IMR-90 (cell line): ENCODE data around the gene TMX3. TPM values are rescaled to one million over a fixed set of nuclear protein-coding genes. Genes with fewer than 3 reads are reported as not detected.

Experiments
- ATAC-seq: fragments of 200-7000 bp; cut with Tn5 transposase; 2 replicates; pipeline ENCODE4 v1.9.1; 2020; ENCODE audit warnings: low read depth, mild to moderate bottlenecking, moderate library complexity
- BruUV-seq: library from RNA; stranded (reverse); fragments of 400-500 nt; replicated peaks from 2 replicates; lab custom pipeline; 2021; lab: Mats Ljungman, UMichigan
- CTCF ChIA-PET: fragments of 300-600 bp; formaldehyde crosslinking; extraction: SDS; loops from one replicate; lab custom pipeline; 2021; ENCODE audit warnings: antibody characterized with exemption; lab: Yijun Ruan, JAX
- POLR2A ChIA-PET: fragments of 300-600 bp; sonication (Branson Sonifier 250); formaldehyde crosslinking; loops from one replicate; lab custom pipeline; 2022; ENCODE audit warnings: antibody characterized with exemption; ENCODE audit not compliant: unreplicated experiment; lab: Charles Lee
- DNase-seq: peaks from one replicate; pipeline ENCODE4 v3.0.0; 2013
- H2AFZ ChIP-seq: replicated peaks from 2 replicates; pipeline ENCODE3; 2013; ENCODE audit warnings: low read length, mild to moderate bottlenecking; ENCODE audit not compliant: poor library complexity
- H2AK5ac ChIP-seq: 2 replicates; pipeline ENCODE4 v1.6.1; 2013; ENCODE audit warnings: low read depth, low read length, inconsistent platforms
- H2AK9ac ChIP-seq: replicated peaks from 2 replicates; pipeline ENCODE3; 2013; ENCODE audit warnings: mild to moderate bottlenecking, low read depth, low read length, moderate library complexity; ENCODE audit not compliant: poor library complexity
- H2BK120ac ChIP-seq: 2 replicates; pipeline ENCODE4 v1.6.1; 2013; ENCODE audit warnings: low read depth, low read length, inconsistent platforms
- H2BK15ac ChIP-seq: 3 replicates; pipeline ENCODE4 v1.6.1; 2013; ENCODE audit warnings: low read depth, low read length, inconsistent platforms
- H2BK20ac ChIP-seq: 2 replicates; pipeline ENCODE4 v1.6.1; 2013; ENCODE audit warnings: low read depth, mild to moderate bottlenecking, inconsistent platforms, low read length, moderate library complexity
- H2BK5ac ChIP-seq: 2 replicates; pipeline ENCODE4 v1.6.1; 2013; ENCODE audit warnings: mild to moderate bottlenecking, low read depth, low read length, inconsistent platforms; ENCODE audit not compliant: poor library complexity, severe bottlenecking
- H3K14ac ChIP-seq: replicated peaks from 2 replicates; pipeline ENCODE4 v1.6.1; 2013; ENCODE audit warnings: low read depth, low read length, inconsistent platforms
- H3K18ac ChIP-seq: 2 replicates; pipeline ENCODE4 v1.6.1; 2013; ENCODE audit warnings: low read depth, low read length, control low read depth
- H3K23ac ChIP-seq: 2 replicates; pipeline ENCODE4 v1.6.1; 2013; ENCODE audit warnings: low read depth, low read length, inconsistent platforms
- H3K27ac ChIP-seq: 2 replicates; pipeline ENCODE4 v1.5.1; 2013; ENCODE audit warnings: mild to moderate bottlenecking, control low read depth, low read length; ENCODE audit not compliant: insufficient read depth
- H3K27me3 ChIP-seq: 2 replicates; pipeline ENCODE4 v1.6.1; 2013; ENCODE audit warnings: low read length; ENCODE audit not compliant: control insufficient read depth, insufficient read depth
- H3K36me3 ChIP-seq: 2 replicates; pipeline ENCODE4 v1.6.1; 2013; ENCODE audit warnings: low read length, mixed read lengths; ENCODE audit not compliant: control insufficient read depth, insufficient read depth
- H3K4ac ChIP-seq: 2 replicates; pipeline ENCODE4 v1.6.1; 2013; ENCODE audit warnings: low read depth, low read length, inconsistent platforms
- H3K4me1 ChIP-seq: 2 replicates; pipeline ENCODE4 v1.6.1; 2013; ENCODE audit warnings: low read length, mixed read lengths; ENCODE audit not compliant: control insufficient read depth, insufficient read depth
- H3K4me2 ChIP-seq: 2 replicates; pipeline ENCODE4 v1.6.1; 2013; ENCODE audit warnings: low read depth, mild to moderate bottlenecking, control low read depth, low read length, moderate library complexity
- H3K4me3 ChIP-seq: 2 replicates; pipeline ENCODE4 v1.5.1; 2013; ENCODE audit warnings: low read depth, mild to moderate bottlenecking, control low read depth, low read length, moderate library complexity; ENCODE audit not compliant: insufficient read depth
- H3K56ac ChIP-seq: 2 replicates; pipeline ENCODE4 v1.6.1; 2013; ENCODE audit warnings: low read length, inconsistent platforms; ENCODE audit not compliant: insufficient read depth; ENCODE audit errors: extremely low read depth
- H3K79me1 ChIP-seq, 2 experiments: 2 replicates each; pipeline ENCODE4 v1.6.1; 2013; ENCODE audit warnings: low read length in 2 of 2, inconsistent platforms in 1 of 2, low read depth in 1 of 2
- H3K9ac ChIP-seq: 2 replicates; pipeline ENCODE4 v1.6.1; 2013; ENCODE audit warnings: low read depth, low read length, control low read depth
- H3K9me1 ChIP-seq: 2 replicates; pipeline ENCODE4 v1.6.1; 2013; ENCODE audit warnings: low read length, inconsistent platforms; ENCODE audit not compliant: insufficient read depth
- H3K9me3 ChIP-seq: 2 replicates; pipeline ENCODE4 v1.6.1; 2013; ENCODE audit warnings: low read length; ENCODE audit not compliant: control insufficient read depth, insufficient read depth
- H4K20me1 ChIP-seq: 2 replicates; pipeline ENCODE4 v1.6.1; 2013; ENCODE audit warnings: low read length, inconsistent platforms; ENCODE audit not compliant: insufficient read depth
- H4K5ac ChIP-seq: 2 replicates; pipeline ENCODE4 v1.6.1; 2013; ENCODE audit warnings: mild to moderate bottlenecking, low read depth, low read length, control low read depth
- H4K8ac ChIP-seq, 2 experiments: 2 replicates each; pipeline ENCODE4 v1.6.1; 2013; ENCODE audit warnings: low read depth in 2 of 2, low read length in 2 of 2, control low read depth in 1 of 2, inconsistent platforms in 1 of 2
- H4K91ac ChIP-seq: 2 replicates; pipeline ENCODE4 v1.6.1; 2013; ENCODE audit warnings: low read depth, low read length, inconsistent platforms; ENCODE audit not compliant: insufficient read depth
- CEBPB ChIP-seq: IDR thresholded peaks from 2 replicates; pipeline ENCODE4 v1.6.1; 2012; ENCODE audit warnings: low read depth, low read length, improper control_type of control experiment
- MAFK ChIP-seq: IDR thresholded peaks from 2 replicates; pipeline ENCODE4 v1.6.1; 2012; ENCODE audit warnings: low read depth, low read length, improper control_type of control experiment
- RAD21 ChIP-seq: IDR thresholded peaks from 2 replicates; pipeline ENCODE4 v1.6.1; 2012; ENCODE audit warnings: low read length, improper control_type of control experiment
- WGBS, 2 experiments: methylation state at CpG; one replicate each; pipeline versions ENCODE4 v1.1.5 to v1.1.7; 2013; ENCODE audit warnings: missing lambda C conversion rate in 2 of 2; ENCODE audit not compliant: insufficient read length in 1 of 2; ENCODE audit errors: extremely low coverage in 2 of 2; 5-methylcytosine and 5-hydroxymethylcytosine counted together
- dilution Hi-C: fragments of 300-500 bp; cut with HindIII; formaldehyde crosslinking; loops from one replicate; pipeline ENCODE4 v1.14.3; 2018; ENCODE audit warnings: low sequenced_read_pairs; ENCODE audit not compliant: unreplicated experiment
- in situ Hi-C: fragments of 300-500 bp; cut with MboI; formaldehyde crosslinking; loops from 3 replicates; pipeline ENCODE4 v1.14.3; 2019; ENCODE audit warnings: low sequenced_read_pairs, inconsistent platforms, mixed read lengths
- intact Hi-C: fragments of 100-400 bp; cut with micrococcal nuclease; formaldehyde crosslinking; loops from 2 replicates; pipeline ENCODE4 v1.10.0; 2022
- polyA plus RNA-seq, 3 experiments: library from polyadenylated mRNA; depleted of rRNA; stranded (reverse); fragments of >200 nt; gene quantifications; 2 replicates each; pipeline ENCODE4 v1.2.3, GENCODE V29; 2012; ENCODE audit warnings: low replicate concordance in 1 of 3
- total RNA-seq: library from RNA; depleted of rRNA; stranded (reverse); fragments of >200 nt; gene quantifications from 2 replicates; pipeline ENCODE4 v1.2.3, GENCODE V29; 2012

The TMX3 gene
- total and polyA plus RNA-seq, 2 of the 4 experiments (the other 2 are of a cell fraction): 22.8 to 50.5 TPM

- TF ChIP-seq MAFK (no peak), CEBPB (no peak)
Measured at GRCh38 chr18:68735483-68736343, 20.8 kb upstream of the TMX3 start (continued).

GRCh38 chr18:68734308-68734707 is 19.4 kb upstream of the TMX3 start:
- no peak overlapping the region for H4K91ac ChIP-seq
- H2AK5ac ChIP-seq: no peak overlapping the region
- no peaks in the 10 kb centered on the region for H3K27me3 ChIP-seq
- no peak overlapping the region for H2BK20ac ChIP-seq
- no peaks in the 10 kb centered on the region for H4K20me1 ChIP-seq
- H3K4me2 ChIP-seq: peak overlapping the region; percentile 23
- no peak overlapping the region for H3K4me3 ChIP-seq
- no peak overlapping the region for H2BK5ac ChIP-seq
- POLR2A ChIA-PET: no interaction called here
- H4K8ac ChIP-seq: 0 out of 4 replicates have a peak overlapping the region, but pooled peaks of 1 of the 2 experiments have one; percentile 7
- in situ Hi-C loops: no loop called here
- intact Hi-C loops: loop anchor here (2.0 to 10.0 kb wide), 3 partner anchors 1218 to 1630 kb away; partner anchors contain the start of gene DSEL
- no peaks in the 10 kb centered on the region for H3K36me3 ChIP-seq
- CTCF ChIA-PET: no interaction called here
- H3K9me1 ChIP-seq: no peaks in the 10 kb centered on the region
- no peak overlapping the region for H2BK15ac ChIP-seq
- H3K79me1 ChIP-seq: no peaks in the 10 kb centered on the region
- H4K5ac ChIP-seq: no peak overlapping the region
- no peak overlapping the region for H3K14ac ChIP-seq
- no peak overlapping the region for H2AFZ ChIP-seq
- peak; percentile 59 for DNase-seq
- ATAC-seq: no peak
- no peaks in the 10 kb centered on the region for H3K9me3 ChIP-seq
- H3K23ac ChIP-seq: no peak overlapping the region
- dilution Hi-C loops: no loop called here
- no peak overlapping the region for H2BK120ac ChIP-seq
- H3K4ac ChIP-seq: no peak overlapping the region
- H3K27ac ChIP-seq: no peak overlapping the region
- no TSS peak for BruUV-seq
- TF ChIP-seq CEBPB (peak; percentile 47; the same call in 1 of the 2 replicates), RAD21 (no peak)
- no peak overlapping the region; the same call in 1 of the 2 replicates for H3K18ac ChIP-seq
- no peak overlapping the region; the same call in 1 of the 2 replicates for H3K56ac ChIP-seq
- WGBS, 2 experiments: no CpG with 5 or more reads among the region's 5 CpGs
- no peaks in the 10 kb centered on the region for H3K4me1 ChIP-seq
- H3K9ac ChIP-seq: no peak overlapping the region
- H2AK9ac ChIP-seq: no peak overlapping the region
